B cell (primary cell): ENCODE results near the gene CHPT1. TPM values are rescaled to one million over a fixed set of nuclear protein-coding genes. Genes with fewer than 3 reads are reported as not detected.

Source experiments
- ATAC-seq: fragments of 200-7000 bp; cut with Tn5 transposase; one replicate; pipeline ENCODE4 v1.10.0; 2021; ENCODE audit warnings: low read depth, mild to moderate bottlenecking, moderate number of reproducible peaks, moderate library complexity
- CTCF ChIA-PET: fragments of 350-600 bp; sonication (Branson Sonifier 250); formaldehyde crosslinking; loops from one replicate; lab custom pipeline; 2021; ENCODE audit warnings: antibody characterized with exemption, inconsistent platforms; lab: Charles Lee
- POLR2A ChIA-PET: fragments of 350-600 bp; sonication (Branson Sonifier 250); formaldehyde crosslinking; loops from one replicate; lab custom pipeline; 2021; ENCODE audit warnings: antibody characterized with exemption; lab: Charles Lee
- DNase-seq: peaks from one replicate; pipeline ENCODE4 v3.0.0; 2013
- H2AFZ ChIP-seq: 2 replicates; pipeline ENCODE4 v1.6.1; 2012; ENCODE audit warnings: mild to moderate bottlenecking, low read depth, low read length; ENCODE audit not compliant: insufficient read depth, poor library complexity, severe bottlenecking
- H3K27ac ChIP-seq, 2 donors: 1 replicate in 1 of 2; 2 replicates in 1 of 2; pipeline ENCODE4 v1.5.1; 2012 to 2013; ENCODE audit warnings: low read length in 2 of 2, mild to moderate bottlenecking in 2 of 2, moderate library complexity in 1 of 2
- H3K27me3 ChIP-seq, 4 experiments: fragments of 200-600 bp in 1 of 4; sonication (generic) in 1 of 4; replicated peaks in 1 of 4; 1 replicate in 2 of 4; 2 replicates in 2 of 4; pipeline versions ENCODE4 v1.6.1 to v1.7.0; 2013 to 2016; ENCODE audit warnings: low read length in 3 of 4, mild to moderate bottlenecking in 2 of 4, mixed read lengths in 1 of 4, moderate library complexity in 1 of 4; ENCODE audit not compliant: insufficient read depth in 4 of 4, control insufficient read depth in 3 of 4; ENCODE audit errors: control extremely low read depth in 1 of 4
- H3K36me3 ChIP-seq, 2 experiments: replicated peaks in 1 of 2; 1 replicate in 1 of 2; 2 replicates in 1 of 2; pipeline versions ENCODE4 v1.6.1 to v1.7.1; 2013; ENCODE audit warnings: low read length in 1 of 2; ENCODE audit not compliant: insufficient read depth in 2 of 2, control insufficient read depth in 1 of 2; ENCODE audit errors: control extremely low read depth in 1 of 2, extremely low read depth in 1 of 2
- H3K4me1 ChIP-seq, 2 donors: fragments of 200-600 bp in 1 of 2; sonication (generic) in 1 of 2; 1 replicate in 1 of 2; 2 replicates in 1 of 2; pipeline versions ENCODE4 v1.5.1 to v1.6.1; 2013 to 2017; ENCODE audit warnings: low read length in 2 of 2; ENCODE audit not compliant: control insufficient read depth in 2 of 2, insufficient read depth in 2 of 2
- H3K4me2 ChIP-seq: replicated peaks from 2 replicates; pipeline ENCODE3; 2012; ENCODE audit warnings: mild to moderate bottlenecking, low read depth, low read length; ENCODE audit not compliant: poor library complexity, severe bottlenecking
- H3K4me3 ChIP-seq, 5 experiments: fragments of 200-600 bp in 1 of 5; sonication (generic) in 1 of 5; 1 replicate in 3 of 5; 2 replicates in 2 of 5; pipeline versions ENCODE4 v1.5.1 to v1.7.0; 2011 to 2016; ENCODE audit warnings: low read length in 4 of 5, mild to moderate bottlenecking in 4 of 5, low read depth in 2 of 5, control low read depth in 1 of 5, moderate library complexity in 1 of 5; ENCODE audit not compliant: insufficient read depth in 1 of 5; ENCODE audit errors: control extremely low read depth in 1 of 5, extremely low read depth in 1 of 5
- H3K79me2 ChIP-seq: fragments of 200-600 bp; sonication (generic); one replicate; pipeline ENCODE4 v1.6.0; 2016; ENCODE audit warnings: low read length; ENCODE audit not compliant: control insufficient read depth, insufficient read depth
- H3K9ac ChIP-seq: fragments of 200-600 bp; sonication (generic); 2 replicates; pipeline ENCODE4 v1.6.1; 2017; ENCODE audit warnings: mild to moderate bottlenecking, low read length, moderate library complexity
- H3K9me3 ChIP-seq, 3 donors: one replicate each; pipeline versions ENCODE4 v1.6.1 to v1.7.1; 2013; ENCODE audit warnings: low read length in 2 of 3; ENCODE audit not compliant: control insufficient read depth in 2 of 3, insufficient read depth in 1 of 3; ENCODE audit errors: control extremely low read depth in 1 of 3
- H4K20me1 ChIP-seq: 2 replicates; pipeline ENCODE4 v1.6.0; 2012; ENCODE audit warnings: mild to moderate bottlenecking, low read length; ENCODE audit not compliant: insufficient read depth, control insufficient read depth, poor library complexity, severe bottlenecking
- H3K27ac Mint-ChIP-seq: one replicate; pipeline ENCODE4 v1.8.0; 2021; ENCODE audit warnings: mixed read lengths
- H3K27me3 Mint-ChIP-seq: one replicate; pipeline ENCODE4 v1.8.0; 2021; ENCODE audit warnings: mixed read lengths
- H3K4me1 Mint-ChIP-seq: one replicate; pipeline ENCODE4 v1.8.0; 2021; ENCODE audit warnings: mixed read lengths
- H3K4me3 Mint-ChIP-seq: one replicate; pipeline ENCODE4 v1.8.0; 2021; ENCODE audit warnings: mixed read lengths
- H3K9me3 Mint-ChIP-seq: one replicate; pipeline ENCODE4 v1.8.0; 2022; ENCODE audit warnings: mixed read lengths; ENCODE audit not compliant: insufficient read depth
- EZH2 ChIP-seq: IDR thresholded peaks from 2 replicates; pipeline ENCODE4 v1.6.1; 2012; ENCODE audit warnings: borderline replicate concordance, low read depth, mild to moderate bottlenecking, moderate library complexity, low read length; ENCODE audit not compliant: insufficient read depth, poor library complexity, severe bottlenecking
- WGBS: methylation state at CpG from one replicate; pipeline ENCODE4 v1.1.5; 2013; ENCODE audit warnings: missing lambda C conversion rate; ENCODE audit not compliant: insufficient coverage; 5-methylcytosine and 5-hydroxymethylcytosine counted together
- intact Hi-C: fragments of 100-400 bp; cut with micrococcal nuclease; formaldehyde crosslinking; loops from one replicate; pipeline ENCODE4 v1.10.0; 2022
- polyA plus RNA-seq: library from polyadenylated mRNA; depleted of rRNA; stranded (reverse); fragments of >200 nt; gene quantifications from 2 replicates; pipeline ENCODE4 v1.2.3, GENCODE V29; 2012
- total RNA-seq, 2 donors: library from RNA; stranded (reverse); fragments of 120-200 nt in 1 of 2; gene quantifications; 1 replicate in 1 of 2; 2 replicates in 1 of 2; pipeline versions ENCODE4 v1.2.3 to v1.2.4, GENCODE V29; 2013 to 2022
- TF ChIP-seq, protein P1 (sequence below): fragments of 200-600 bp; IDR thresholded peaks from one replicate; pipeline ENCODE4 v1.8.0; 2022; ENCODE audit warnings: antibody characterized with exemption, mild to moderate bottlenecking

CHPT1 gene
- total and polyA plus RNA-seq, 2 donors (not counting 1 experiment from before 2014, with no cell fraction given), result 46.9 to 215 TPM

DNA sequence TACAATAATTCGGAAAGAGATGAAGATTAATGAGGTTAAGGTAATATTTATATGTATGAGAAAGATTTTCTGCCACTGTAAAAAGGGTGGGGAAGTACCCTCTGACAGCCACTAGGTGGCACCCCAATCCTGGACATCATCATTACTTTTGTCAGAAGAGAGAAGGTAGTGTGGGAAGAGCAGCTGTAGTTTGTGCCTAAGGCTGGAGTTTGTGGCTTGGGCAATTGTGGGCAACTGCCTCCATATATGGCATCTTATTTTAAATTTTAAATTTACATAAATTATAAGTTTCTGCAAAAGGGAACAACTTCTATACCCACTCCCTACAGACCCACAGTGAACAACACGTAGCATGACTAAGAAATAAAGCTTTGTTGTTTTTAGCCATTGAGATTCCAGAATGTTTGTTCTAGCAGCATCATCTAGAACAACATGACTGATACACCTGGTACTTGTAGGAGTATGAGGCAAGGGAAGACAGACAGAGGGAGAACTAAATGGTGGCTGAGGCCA is 76.3 kb downstream of the CHPT1 start:
- peaks cover 2 to 12% of the 10 kb centered on the region in 2 experiments for H3K36me3 ChIP-seq

GRCh38 chr12:101775816-101776215 is 78.4 kb downstream of the CHPT1 start:
- Mint-ChIP-seq H3K27ac (no peak overlapping the region), H3K9me3 (no peaks in the 10 kb centered on the region)
- CTCF ChIA-PET, result interaction anchor here (0.8 to 3.1 kb wide), 7 partner anchors 9 to 768 kb away, joined by 3 to 14 read pairs (median 4); partner anchors contain the start of gene GNPTAB

More for the DNA sequence above, 76.3 kb downstream of the CHPT1 start:
- Histone ChIP-seq H3K27ac (no peak overlapping the region), H3K79me2 (no peaks in the 10 kb centered on the region), H3K9ac (no peak overlapping the region), H2AFZ (no peak overlapping the region), H3K4me2 (no peak overlapping the region), H3K4me3 (no peak overlapping the region), H4K20me1 (no peaks in the 10 kb centered on the region), H3K27me3 (no peaks in the 10 kb centered on the region), H3K4me1 (no peaks in the 10 kb centered on the region), H3K9me3 (no peaks in the 10 kb centered on the region)
- no peaks in the 10 kb centered on the region for H3K9me3 Mint-ChIP-seq
- POLR2A ChIA-PET, result interaction anchor here (1.0 to 1.9 kb wide), 2 partner anchors 57 to 66 kb away, joined by 3 to 7 read pairs; partner anchors contain the start of gene GNPTAB
- CTCF ChIA-PET, result interaction anchor here (0.6 to 5.3 kb wide), 32 partner anchors 8 to 997 kb away, joined by 3 to 138 read pairs (median 5); partner anchors contain the start of genes ARL1 and GNPTAB
- H3K4me1 Mint-ChIP-seq, result peaks cover 1% of the 10 kb centered on the region
- no peaks in the 10 kb centered on the region for H3K27me3 Mint-ChIP-seq
- no CpG with 5 or more reads among the region's 2 CpGs for WGBS
- intact Hi-C loops, result loop anchor here (1.0 to 5.0 kb wide), 6 partner anchors 29 to 359 kb away; partner anchors contain the start of genes NUP37 and PARPBP
- ATAC-seq (peak; percentile 86), DNase-seq (peak; percentile 77)
- H3K4me3 Mint-ChIP-seq, result no peak overlapping the region
- TF ChIP-seq, protein P1, sequence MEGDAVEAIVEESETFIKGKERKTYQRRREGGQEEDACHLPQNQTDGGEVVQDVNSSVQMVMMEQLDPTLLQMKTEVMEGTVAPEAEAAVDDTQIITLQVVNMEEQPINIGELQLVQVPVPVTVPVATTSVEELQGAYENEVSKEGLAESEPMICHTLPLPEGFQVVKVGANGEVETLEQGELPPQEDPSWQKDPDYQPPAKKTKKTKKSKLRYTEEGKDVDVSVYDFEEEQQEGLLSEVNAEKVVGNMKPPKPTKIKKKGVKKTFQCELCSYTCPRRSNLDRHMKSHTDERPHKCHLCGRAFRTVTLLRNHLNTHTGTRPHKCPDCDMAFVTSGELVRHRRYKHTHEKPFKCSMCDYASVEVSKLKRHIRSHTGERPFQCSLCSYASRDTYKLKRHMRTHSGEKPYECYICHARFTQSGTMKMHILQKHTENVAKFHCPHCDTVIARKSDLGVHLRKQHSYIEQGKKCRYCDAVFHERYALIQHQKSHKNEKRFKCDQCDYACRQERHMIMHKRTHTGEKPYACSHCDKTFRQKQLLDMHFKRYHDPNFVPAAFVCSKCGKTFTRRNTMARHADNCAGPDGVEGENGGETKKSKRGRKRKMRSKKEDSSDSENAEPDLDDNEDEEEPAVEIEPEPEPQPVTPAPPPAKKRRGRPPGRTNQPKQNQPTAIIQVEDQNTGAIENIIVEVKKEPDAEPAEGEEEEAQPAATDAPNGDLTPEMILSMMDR, result peak; percentile 98
- TF ChIP-seq EZH2, result no peak
- no peak overlapping the region for H3K27ac Mint-ChIP-seq

More at GRCh38 chr12:101775816-101776215, 78.4 kb downstream of the CHPT1 start:
- no peak overlapping the region for H2AFZ ChIP-seq
- H3K9ac ChIP-seq, result no peak overlapping the region
- intact Hi-C loops, result no loop called here
- H3K36me3 ChIP-seq, result peaks cover 0 to 6% of the 10 kb centered on the region in 2 experiments
- no peaks in the 10 kb centered on the region for H3K9me3 ChIP-seq
- WGBS, result no CpG with 5 or more reads among the region's 2 CpGs
- TF ChIP-seq EZH2, result no peak
- TF ChIP-seq, protein P1, result no peak
- no peaks in the 10 kb centered on the region for H3K79me2 ChIP-seq
- POLR2A ChIA-PET, result no interaction called here
- H3K4me1 Mint-ChIP-seq, result peaks cover 14% of the 10 kb centered on the region
- no peak overlapping the region for H3K4me3 ChIP-seq
- no peaks in the 10 kb centered on the region for H3K27me3 Mint-ChIP-seq
- peaks cover 2 to 5% of the 10 kb centered on the region in 2 donors for H3K4me1 ChIP-seq
- no peak for DNase-seq
- no peaks in the 10 kb centered on the region for H4K20me1 ChIP-seq
- no peak overlapping the region for H3K27ac ChIP-seq
- no peak overlapping the region for H3K4me3 Mint-ChIP-seq
- H3K27me3 ChIP-seq, result no peaks in the 10 kb centered on the region
- no peak for ATAC-seq
- no peak overlapping the region for H3K4me2 ChIP-seq
